ENCODE measurements around the gene UBASH3B.

GRCh38 chr11:122744357-122744756, 88.8 kb downstream of the UBASH3B start:
- TF ChIP-seq CTCF (conservative IDR thresholded peaks at IDR 0.05) (no peak), EZH2 (IDR thresholded peaks at IDR 0.05; ENCODE audit: low read depth) (no peak)

All from PC-9 (cell line).